EL (cell line): Measurements from ENCODE around the gene ARHGEF19.
A peak's percentile ranks its signal among the peaks of the same experiment; 100 is the strongest.
"Not testable (repeated sequence)": the region's sequence is repeated elsewhere in the genome, so short reads cannot be mapped to it uniquely, and the experiment has no call there.

ENCODE experiments used
- DNase-seq: peaks from one replicate; pipeline ENCODE4 v3.0.0-alpha.2; 2016

Gene ARHGEF19

GRCh38 chr1:16243936-16244649 is 31.6 kb upstream of the ARHGEF19 start:
- peak; percentile 82 for DNase-seq

- DNase-seq: no peak
Measured at GRCh38 chr1:16243215-16243610, 30.8 kb upstream of the ARHGEF19 start.

- DNase-seq: no peak
Measured at GRCh38 chr1:16242556-16243214, 30.2 kb upstream of the ARHGEF19 start.

- no peak for DNase-seq
Measured at GRCh38 chr1:16241221-16241708, 28.8 kb upstream of the ARHGEF19 start.

GRCh38 chr1:16239972-16240491 is 27.6 kb upstream of the ARHGEF19 start:
- DNase-seq: no peak

GRCh38 chr1:16237343-16237830 is 24.9 kb upstream of the ARHGEF19 start:
- peak; percentile 40 for DNase-seq

- DNase-seq: peak; percentile 89
Measured at GRCh38 chr1:16236511-16237342, 24.3 kb upstream of the ARHGEF19 start, which contains the start of gene CPLANE2. Gene CPLANE2, minus strand, starts transcription at chr1:16237183. Its CDS starts 441 bp downstream, at chr1:16236742.

GRCh38 chr1:16235944-16236510 is 23.6 kb upstream of the ARHGEF19 start:
- peak; percentile 34 for DNase-seq

GRCh38 chr1:16235347-16235746 is 22.9 kb upstream of the ARHGEF19 start:
- DNase-seq: no peak

GRCh38 chr1:16233431-16233830 is 21.0 kb upstream of the ARHGEF19 start:
- no peak for DNase-seq

GRCh38 chr1:16232316-16232710 is 19.9 kb upstream of the ARHGEF19 start:
- DNase-seq: no peak

GRCh38 chr1:16231331-16232315 is 19.2 kb upstream of the ARHGEF19 start:
- no peak for DNase-seq

- no peak for DNase-seq
Measured at GRCh38 chr1:16230744-16231143, 18.3 kb upstream of the ARHGEF19 start.

GRCh38 chr1:16229976-16230740 is 17.7 kb upstream of the ARHGEF19 start:
- no peak for DNase-seq

GRCh38 chr1:16226490-16227179 is 14.2 kb upstream of the ARHGEF19 start:
- no peak for DNase-seq

- DNase-seq: no peak
Measured at GRCh38 chr1:16226129-16226489, 13.7 kb upstream of the ARHGEF19 start.

GRCh38 chr1:16224472-16224871 is 12.0 kb upstream of the ARHGEF19 start:
- no peak for DNase-seq

GRCh38 chr1:16222716-16223115 is 10.3 kb upstream of the ARHGEF19 start:
- DNase-seq: not testable (repeated sequence)

GRCh38 chr1:16221499-16221898 is 9.0 kb upstream of the ARHGEF19 start:
- DNase-seq: no peak

GRCh38 chr1:16219968-16220500 is 7.6 kb upstream of the ARHGEF19 start:
- DNase-seq: no peak
